ENCODE results near the gene FNDC5.
A peak's percentile ranks its signal among the peaks of the same experiment; 100 is the strongest.

FNDC5 gene

DNA sequence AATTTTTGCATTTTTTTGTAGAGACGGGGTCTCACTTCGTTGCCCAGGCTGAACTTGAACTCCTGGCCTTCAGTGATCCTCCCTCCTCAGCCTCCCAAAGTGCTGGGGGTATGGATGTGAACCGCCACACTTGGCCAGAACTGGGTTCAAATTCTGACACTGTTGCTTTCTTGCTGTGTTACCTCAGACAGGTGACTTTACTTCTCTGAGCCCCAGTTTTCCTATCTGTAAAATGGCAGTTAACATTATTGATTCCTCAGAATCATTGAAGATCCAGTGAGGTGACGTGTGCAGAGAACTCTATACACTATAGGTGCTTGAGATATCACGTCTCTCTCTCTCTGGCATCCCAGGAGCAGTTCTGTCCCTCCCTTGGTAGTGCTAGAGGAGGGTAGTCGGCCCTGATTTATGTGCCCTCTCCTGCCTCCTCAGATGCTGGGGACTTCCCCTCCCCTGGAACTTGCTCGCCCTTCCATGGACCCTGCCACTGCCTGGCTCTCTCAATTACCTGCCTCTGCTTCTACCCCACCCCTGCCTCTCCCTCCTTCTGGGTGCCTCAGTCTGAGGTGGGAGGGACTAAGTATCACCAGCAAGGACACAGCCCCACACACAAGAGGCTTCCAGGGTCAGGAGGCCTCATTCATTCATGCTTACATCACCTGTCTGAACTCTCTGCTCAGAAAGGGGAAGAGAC, 12.8 kb upstream of the FNDC5 start:
- no peak for DNase-seq

DNA sequence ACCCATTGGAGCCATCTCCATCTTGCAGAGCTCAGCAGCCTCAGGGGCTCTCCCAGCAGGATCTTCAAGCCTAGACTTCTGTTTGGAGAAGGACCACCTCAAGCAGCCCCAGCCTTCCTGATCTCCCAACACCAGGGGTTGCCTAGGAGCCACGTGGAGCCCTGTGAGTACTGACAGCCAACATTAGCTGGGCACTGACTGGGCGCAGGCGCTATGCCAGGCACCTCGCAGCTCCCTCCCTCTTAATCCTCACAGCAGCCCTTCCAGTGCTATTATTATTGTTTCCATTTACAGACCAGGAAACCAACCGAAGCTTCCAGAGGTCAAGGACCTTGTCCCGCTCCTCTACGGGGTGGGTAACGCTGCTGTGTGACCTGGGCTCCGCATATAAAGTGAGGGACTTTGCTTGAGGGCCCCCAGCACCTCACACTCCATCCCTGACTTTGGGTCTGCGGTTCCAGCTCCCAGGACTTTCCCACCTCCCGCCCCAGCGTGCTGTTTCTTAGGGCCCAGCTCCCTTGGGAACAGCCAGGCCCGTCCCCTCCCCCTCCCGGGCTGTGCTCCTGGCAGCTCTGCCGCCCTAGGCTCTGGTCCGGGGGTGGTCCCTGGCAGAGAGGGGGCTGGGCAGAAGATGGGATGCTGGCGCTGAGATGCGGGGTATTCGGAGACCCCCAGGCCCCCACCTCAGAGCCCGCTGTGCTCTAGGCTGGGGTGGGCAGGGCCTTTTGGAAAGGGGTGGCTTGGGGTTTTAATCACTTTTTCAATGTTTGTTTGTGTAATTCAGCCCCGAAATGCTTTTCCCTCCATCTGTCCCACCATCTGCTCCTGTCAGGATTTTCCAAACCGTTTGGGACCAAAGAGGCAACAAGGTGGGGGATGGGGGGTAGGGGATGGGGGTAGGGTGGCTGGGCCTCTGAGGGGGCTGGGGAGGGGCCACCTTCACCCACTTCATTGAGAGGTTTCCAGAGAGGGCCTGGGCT, 11.4 kb upstream of the FNDC5 start:
- DNase-seq = no peak

DNA sequence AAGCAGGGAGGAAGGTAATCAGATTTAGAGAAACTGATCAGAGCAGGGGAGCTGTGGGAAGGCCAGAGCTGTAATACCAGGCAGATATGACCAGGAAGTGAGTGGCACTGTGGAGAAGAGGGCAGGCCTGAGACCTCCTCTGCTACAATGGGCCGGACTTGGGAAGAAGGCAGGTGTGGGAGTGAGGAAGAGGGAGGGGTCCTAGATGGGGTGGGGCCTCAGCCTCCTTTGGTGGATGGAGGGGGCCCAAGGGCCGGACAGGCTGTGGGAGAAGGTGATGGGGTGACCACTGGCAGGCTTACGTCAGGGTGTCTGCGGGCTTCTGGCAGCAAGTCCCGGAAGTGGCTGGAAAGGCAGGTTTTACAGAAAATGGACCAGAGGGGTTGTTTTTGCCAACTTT, 10.6 kb upstream of the FNDC5 start:
- no peak for DNase-seq

DNA sequence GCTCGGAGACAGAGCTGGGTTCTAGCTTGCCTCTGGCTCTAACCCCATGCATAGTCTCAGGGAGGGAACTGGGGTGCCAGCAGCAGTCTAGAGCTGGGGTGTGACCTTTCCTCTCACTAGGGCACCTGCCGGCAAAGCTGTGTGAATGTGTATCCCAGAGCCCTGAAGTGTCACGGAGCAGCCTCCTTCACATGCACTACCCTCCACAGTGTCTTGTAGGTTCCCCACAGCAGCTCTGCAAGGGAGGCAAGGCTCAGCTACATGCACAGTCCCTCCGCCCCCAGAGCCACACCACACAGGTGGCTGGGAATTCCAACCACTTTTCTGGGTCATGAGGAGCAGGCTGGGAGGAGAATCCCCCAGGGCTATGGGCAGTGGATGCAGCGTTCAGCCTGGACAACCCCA, 7.9 kb upstream of the FNDC5 start:
- no peak for DNase-seq

DNA sequence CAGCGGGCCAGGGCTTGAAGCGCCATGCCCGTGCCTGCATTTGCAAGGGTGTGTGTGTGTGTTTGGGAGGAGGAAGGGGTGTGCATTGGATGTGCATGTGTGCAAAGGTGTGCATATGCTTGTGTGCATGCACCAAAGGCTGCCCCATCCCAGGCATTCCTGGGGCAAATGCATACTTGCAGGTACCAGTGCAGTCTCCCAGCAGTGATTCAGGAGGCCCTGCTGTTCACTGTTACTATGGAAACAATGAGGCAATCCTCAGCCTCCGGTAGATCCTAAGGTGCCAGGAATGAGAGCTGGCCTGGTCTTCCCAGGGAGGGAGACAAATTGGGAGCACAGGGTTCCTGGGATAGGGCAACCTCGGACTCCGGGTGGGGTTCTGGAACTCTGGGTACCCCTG, 7.5 kb upstream of the FNDC5 start:
- no peak for DNase-seq

- DNase-seq = no peak
Measured at GRCh38 chr1:32877211-32878110, 6.7 kb upstream of the FNDC5 start.

- peak; percentile 12 to 46 (median 34) for DNase-seq
Measured at GRCh38 chr1:32876341-32877210, 5.9 kb upstream of the FNDC5 start.

- DNase-seq = no peak
Measured at GRCh38 chr1:32874860-32875752, 4.4 kb upstream of the FNDC5 start.

GRCh38 chr1:32873484-32873883, 2.8 kb upstream of the FNDC5 start:
- no peak for DNase-seq

GRCh38 chr1:32872192-32872460, 1.4 kb upstream of the FNDC5 start:
- no peak for DNase-seq

DNA sequence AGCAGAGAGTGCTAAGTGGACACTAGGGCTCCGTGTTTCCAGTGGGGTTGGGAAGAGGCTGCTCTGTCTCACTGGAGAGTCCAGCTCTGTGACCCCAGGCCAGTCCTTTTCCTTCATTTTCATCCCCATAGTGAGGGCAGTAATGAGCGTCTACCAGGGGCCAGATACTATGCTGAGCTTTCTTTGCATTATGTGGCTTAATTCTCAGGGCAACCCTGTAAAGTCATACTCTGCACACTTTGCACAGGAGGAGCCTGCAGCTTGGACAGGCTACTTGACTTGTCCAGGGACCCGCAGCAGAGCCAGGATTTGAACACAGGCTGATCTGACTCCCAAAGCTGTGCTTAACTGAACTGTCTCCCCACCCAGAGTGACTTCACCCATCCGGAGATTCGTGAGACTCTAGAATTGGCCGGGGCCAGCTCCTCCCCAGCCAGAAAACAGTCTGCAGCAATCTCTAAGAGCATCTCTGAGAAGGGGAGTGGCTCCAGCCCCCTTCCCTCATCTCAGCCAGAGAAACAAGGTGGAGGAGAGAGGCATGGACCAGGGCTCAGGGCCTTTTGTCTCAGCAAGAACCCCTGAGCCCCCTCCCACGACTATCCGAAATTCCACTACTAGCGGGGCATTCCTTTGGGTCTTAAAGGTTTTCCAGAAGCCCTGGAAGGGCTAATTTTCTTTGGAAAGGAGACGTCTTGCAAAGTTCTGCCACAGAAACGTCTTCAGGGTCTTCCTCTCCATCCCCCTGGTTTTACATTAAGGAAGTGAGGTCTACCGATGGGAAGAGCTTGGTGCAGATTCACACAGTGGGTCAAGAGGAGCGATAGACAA, 866 bp upstream of the FNDC5 start:
- DNase-seq = peak in 1 of 6 experiments; percentile 7

DNA sequence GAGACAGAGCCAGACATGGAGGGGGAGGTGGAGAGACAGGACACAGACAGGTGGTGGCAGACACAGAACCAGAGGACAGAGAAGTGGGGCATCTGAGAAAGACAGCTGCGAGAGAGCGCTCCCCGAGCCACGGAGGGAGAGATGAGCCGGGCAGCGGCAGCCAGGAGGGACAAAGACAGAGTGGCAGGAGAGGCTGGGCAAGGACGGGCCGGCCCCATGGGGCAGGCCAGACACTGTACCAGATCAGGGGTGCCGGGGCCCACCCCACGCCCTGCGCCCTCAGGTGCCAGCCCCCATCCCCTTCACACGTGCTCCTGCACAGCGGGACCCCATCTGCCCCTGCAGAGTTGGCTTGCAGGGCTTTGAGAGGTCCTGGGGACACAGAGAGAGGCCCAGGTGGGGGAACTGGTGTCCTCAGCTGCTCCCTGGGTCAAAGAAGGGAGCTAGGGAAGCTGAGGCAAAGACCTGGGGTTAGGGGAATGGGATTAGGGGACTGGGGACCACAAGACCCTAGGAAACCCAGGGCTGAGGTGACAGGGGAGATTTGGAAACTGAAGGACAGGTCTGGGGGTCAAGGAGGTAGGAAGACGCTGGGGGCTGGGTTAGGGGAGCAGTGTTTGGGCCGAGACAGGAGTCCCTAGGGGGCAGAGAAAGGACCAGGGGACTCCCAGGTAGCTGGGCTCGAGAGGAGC, 643 bp downstream of the FNDC5 start:
- no peak for DNase-seq

GRCh38 chr1:32868806-32869455, 1.8 kb downstream of the FNDC5 start:
- DNase-seq = no peak

- DNase-seq = no peak
Measured at GRCh38 chr1:32868085-32868484, 2.6 kb downstream of the FNDC5 start.

- DNase-seq = no peak
Measured at GRCh38 chr1:32867671-32868070, 3.0 kb downstream of the FNDC5 start.

GRCh38 chr1:32867151-32867550, 3.6 kb downstream of the FNDC5 start:
- DNase-seq = no peak

- DNase-seq = no peak
Measured at GRCh38 chr1:32865639-32866405, 4.9 kb downstream of the FNDC5 start.

DNA sequence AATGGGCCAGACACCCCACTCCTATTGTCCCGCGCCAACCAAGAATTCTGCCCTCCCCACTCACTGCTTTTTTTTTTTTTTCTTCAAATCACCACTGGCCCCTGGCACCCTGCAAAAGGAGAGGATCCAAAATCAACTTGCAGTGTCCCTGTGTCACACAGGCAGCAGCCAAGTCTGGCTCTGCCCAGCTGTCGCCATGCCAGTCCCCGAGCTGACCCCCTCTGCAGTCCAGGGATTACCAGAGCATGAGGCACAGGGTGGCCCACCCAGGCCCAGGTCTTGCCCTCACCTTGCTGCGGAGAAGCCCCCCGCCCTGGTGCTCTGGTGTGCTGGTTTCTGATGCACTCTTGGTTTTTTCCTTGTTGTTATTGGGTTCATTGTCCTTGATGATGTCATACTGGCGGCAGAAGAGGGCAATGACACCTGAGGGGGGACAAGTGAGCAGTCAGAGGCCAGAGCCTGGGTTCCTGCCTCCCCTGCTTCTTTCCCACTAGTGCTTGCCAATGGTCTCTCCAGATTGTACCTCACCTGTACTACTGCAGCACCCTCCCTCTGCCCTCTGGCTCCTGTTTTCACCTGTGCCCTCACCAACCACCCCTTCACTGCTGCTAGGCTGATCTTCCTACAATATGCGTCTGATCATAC, 6.2 kb downstream of the FNDC5 start:
- no peak for DNase-seq
